Panc1 (cell line): Measurements from ENCODE around the gene MTERF4.

Source experiments
- CTCF ChIP-seq: fragments of 450-650 bp; IDR thresholded peaks from 2 replicates; pipeline ENCODE4 v1.5.1; 2017; ENCODE audit warnings: mild to moderate bottlenecking
- POLR2AphosphoS5 ChIP-seq: IDR thresholded peaks from 2 replicates; pipeline ENCODE4 v1.6.1; 2012; ENCODE audit warnings: mild to moderate bottlenecking, low read depth, low read length, moderate library complexity
- TCF7L2 ChIP-seq: IDR thresholded peaks from 2 replicates; pipeline ENCODE4 v1.6.1; 2011; ENCODE audit warnings: mild to moderate bottlenecking, low read depth, low read length, inconsistent platforms

GRCh38 chr2:241132538-241133435 is 30.7 kb upstream of the MTERF4 start:
- no peak for TF ChIP-seq CTCF
- TF ChIP-seq POLR2AphosphoS5, result no peak
- TF ChIP-seq TCF7L2, result no peak
